Measurements from ENCODE around the gene DUSP8. TPM values are rescaled to one million over a fixed set of nuclear protein-coding genes. Genes with fewer than 3 reads are reported as not detected.

Gene DUSP8
- total and polyA plus RNA-seq, 2 donors (not counting 1 experiment from before 2014, with no cell fraction given): 4.3 to 7.2 TPM

- Histone ChIP-seq H3K36me3 (replicated peaks in 1 of 2; ENCODE audit: control extremely low read depth in 1 of 2, control insufficient read depth in 1 of 2, extremely low read depth in 1 of 2, insufficient read depth in 2 of 2, low read length in 1 of 2) (no peaks in the 10 kb centered on the region), H4K20me1 (ENCODE audit: control insufficient read depth, insufficient read depth, low read length, poor library complexity, severe bottlenecking) (peaks cover 94% of the 10 kb centered on the region), H3K9me3 (ENCODE audit: control extremely low read depth in 1 of 3, control insufficient read depth in 2 of 3, insufficient read depth in 1 of 3, low read length in 2 of 3) (no peaks in the 10 kb centered on the region), H3K27me3 (replicated peaks in 1 of 4; ENCODE audit: control extremely low read depth in 1 of 4, control insufficient read depth in 3 of 4, insufficient read depth in 4 of 4, low read length in 3 of 4) (no peaks in the 10 kb centered on the region), H3K4me3 (ENCODE audit: control extremely low read depth in 1 of 5, extremely low read depth in 1 of 5, insufficient read depth in 1 of 5, low read depth in 2 of 5, low read length in 4 of 5) (no peak overlapping the region), H3K9ac (ENCODE audit: low read length) (no peak overlapping the region), H2AFZ (ENCODE audit: insufficient read depth, low read depth, low read length, poor library complexity, severe bottlenecking) (no peak overlapping the region), H3K27ac (ENCODE audit: low read length in 2 of 2) (peak overlapping the region in 1 of 2 donors; percentile 20), H3K4me1 (ENCODE audit: control insufficient read depth in 2 of 2, insufficient read depth in 2 of 2, low read length in 2 of 2) (peaks cover 31 to 39% of the 10 kb centered on the region in 2 donors), H3K4me2 (replicated peaks; ENCODE audit: low read depth, low read length, poor library complexity, severe bottlenecking) (peak overlapping the region; percentile 37), H3K79me2 (ENCODE audit: control insufficient read depth, insufficient read depth, low read length) (peaks cover 97% of the 10 kb centered on the region)
- WGBS (ENCODE audit: insufficient coverage): 8% methylated on average over 3 of the region's 4 CpGs
- H3K4me3 Mint-ChIP-seq: peak overlapping the region; percentile 10
- H3K27me3 Mint-ChIP-seq: no peaks in the 10 kb centered on the region
- H3K4me1 Mint-ChIP-seq: peaks cover 51% of the 10 kb centered on the region
- intact Hi-C loops (cut with micrococcal nuclease): loop anchor here (5.0 kb wide), 1 partner anchor 211 kb away; no protein-coding TSS in a partner anchor
- no peak for TF ChIP-seq EZH2 (IDR thresholded peaks at IDR 0.05; ENCODE audit: borderline replicate concordance, insufficient read depth, low read depth, low read length, poor library complexity, severe bottlenecking)
- TF ChIP-seq, protein P1, sequence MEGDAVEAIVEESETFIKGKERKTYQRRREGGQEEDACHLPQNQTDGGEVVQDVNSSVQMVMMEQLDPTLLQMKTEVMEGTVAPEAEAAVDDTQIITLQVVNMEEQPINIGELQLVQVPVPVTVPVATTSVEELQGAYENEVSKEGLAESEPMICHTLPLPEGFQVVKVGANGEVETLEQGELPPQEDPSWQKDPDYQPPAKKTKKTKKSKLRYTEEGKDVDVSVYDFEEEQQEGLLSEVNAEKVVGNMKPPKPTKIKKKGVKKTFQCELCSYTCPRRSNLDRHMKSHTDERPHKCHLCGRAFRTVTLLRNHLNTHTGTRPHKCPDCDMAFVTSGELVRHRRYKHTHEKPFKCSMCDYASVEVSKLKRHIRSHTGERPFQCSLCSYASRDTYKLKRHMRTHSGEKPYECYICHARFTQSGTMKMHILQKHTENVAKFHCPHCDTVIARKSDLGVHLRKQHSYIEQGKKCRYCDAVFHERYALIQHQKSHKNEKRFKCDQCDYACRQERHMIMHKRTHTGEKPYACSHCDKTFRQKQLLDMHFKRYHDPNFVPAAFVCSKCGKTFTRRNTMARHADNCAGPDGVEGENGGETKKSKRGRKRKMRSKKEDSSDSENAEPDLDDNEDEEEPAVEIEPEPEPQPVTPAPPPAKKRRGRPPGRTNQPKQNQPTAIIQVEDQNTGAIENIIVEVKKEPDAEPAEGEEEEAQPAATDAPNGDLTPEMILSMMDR (IDR thresholded peaks at IDR 0.05): no peak
- peak; percentile 67 for DNase-seq
- H3K27ac Mint-ChIP-seq: peak overlapping the region; percentile 41
- no peaks in the 10 kb centered on the region for H3K9me3 Mint-ChIP-seq (ENCODE audit: insufficient read depth)
- peak; percentile 25 for ATAC-seq (ENCODE audit: low read depth)
- ChIA-PET POLR2A (no interaction called here), CTCF (interaction anchor here (4.1 kb wide), 1 partner anchor 51 kb away, joined by 19 read pairs; no protein-coding TSS in a partner anchor)
Observed at GRCh38 chr11:1523779-1524178, 48.3 kb downstream of the DUSP8 start.

DNA sequence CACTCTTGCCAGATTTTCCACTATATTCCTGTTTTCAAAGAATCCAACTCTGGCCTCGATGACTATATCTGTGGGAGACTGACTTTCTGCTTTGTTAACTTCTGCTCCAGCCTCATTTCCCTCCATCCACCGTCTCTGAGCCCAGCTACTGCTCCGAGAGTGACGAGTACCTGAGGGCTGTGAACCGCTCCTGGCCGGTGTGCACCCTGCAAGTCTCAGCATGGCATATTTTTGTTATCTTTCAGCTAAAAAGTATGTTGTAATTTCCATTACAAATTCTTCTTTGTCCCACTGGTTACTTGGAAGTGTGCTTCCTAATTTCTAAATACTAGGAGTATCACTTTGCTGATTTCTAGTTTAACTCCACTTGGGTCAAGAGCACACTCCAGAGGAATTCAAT, 49.0 kb downstream of the DUSP8 start:
- ChIA-PET POLR2A (no interaction called here), CTCF (interaction anchor here (4.1 kb wide), 1 partner anchor 52 kb away, joined by 19 read pairs; no protein-coding TSS in a partner anchor)
- Mint-ChIP-seq H3K27me3 (no peaks in the 10 kb centered on the region), H3K4me3 (no peak overlapping the region), H3K4me1 (peaks cover 51% of the 10 kb centered on the region), H3K27ac (no peak overlapping the region), H3K9me3 (ENCODE audit: insufficient read depth) (no peaks in the 10 kb centered on the region)
- Histone ChIP-seq H3K4me1 (ENCODE audit: control insufficient read depth in 2 of 2, insufficient read depth in 2 of 2, low read length in 2 of 2) (peaks cover 31 to 39% of the 10 kb centered on the region in 2 donors), H3K9ac (ENCODE audit: low read length) (no peak overlapping the region), H3K9me3 (ENCODE audit: control extremely low read depth in 1 of 3, control insufficient read depth in 2 of 3, insufficient read depth in 1 of 3, low read length in 2 of 3) (no peaks in the 10 kb centered on the region), H3K4me2 (replicated peaks; ENCODE audit: low read depth, low read length, poor library complexity, severe bottlenecking) (no peak overlapping the region), H2AFZ (ENCODE audit: insufficient read depth, low read depth, low read length, poor library complexity, severe bottlenecking) (no peak overlapping the region), H3K4me3 (ENCODE audit: control extremely low read depth in 1 of 5, extremely low read depth in 1 of 5, insufficient read depth in 1 of 5, low read depth in 2 of 5, low read length in 4 of 5) (no peak overlapping the region), H3K27ac (ENCODE audit: low read length in 2 of 2) (peak overlapping the region in 1 of 2 donors; percentile 20), H4K20me1 (ENCODE audit: control insufficient read depth, insufficient read depth, low read length, poor library complexity, severe bottlenecking) (peaks cover 94% of the 10 kb centered on the region), H3K27me3 (replicated peaks in 1 of 4; ENCODE audit: control extremely low read depth in 1 of 4, control insufficient read depth in 3 of 4, insufficient read depth in 4 of 4, low read length in 3 of 4) (no peaks in the 10 kb centered on the region), H3K79me2 (ENCODE audit: control insufficient read depth, insufficient read depth, low read length) (peaks cover 97% of the 10 kb centered on the region), H3K36me3 (replicated peaks in 1 of 2; ENCODE audit: control extremely low read depth in 1 of 2, control insufficient read depth in 1 of 2, extremely low read depth in 1 of 2, insufficient read depth in 2 of 2, low read length in 1 of 2) (no peaks in the 10 kb centered on the region)
- no peak for TF ChIP-seq EZH2 (IDR thresholded peaks at IDR 0.05; ENCODE audit: borderline replicate concordance, insufficient read depth, low read depth, low read length, poor library complexity, severe bottlenecking)
- TF ChIP-seq, protein P1 (IDR thresholded peaks at IDR 0.05): no peak
- DNase-seq: no peak
- ATAC-seq (ENCODE audit: low read depth): no peak
- intact Hi-C loops (cut with micrococcal nuclease): loop anchor here (5.0 kb wide), 1 partner anchor 211 kb away; no protein-coding TSS in a partner anchor
- 96% methylated on average over 2 of the region's 6 CpGs for WGBS (ENCODE audit: insufficient coverage)

Data from B cell (primary cell).